Naive B cell (primary cell): Measurements from ENCODE around the gene TNPO1. TPM values are rescaled to one million over a fixed set of nuclear protein-coding genes. Genes with fewer than 3 reads are reported as not detected.
"Not testable (repeated sequence)": the region's sequence is repeated elsewhere in the genome, so short reads cannot be mapped to it uniquely, and the experiment has no call there.

Experiments used
- ATAC-seq, 2 donors: fragments of 150-1000 bp; cut with Tn5 transposase; 2 replicates each; pipeline ENCODE4 v1.10.0; 2021; ENCODE audit warnings: low read depth in 2 of 2, mild to moderate bottlenecking in 2 of 2, moderate library complexity in 2 of 2
- DNase-seq: peaks from one replicate; pipeline ENCODE4 v3.0.0; 2022
- H3K27ac Mint-ChIP-seq, 6 donors: one replicate each; pipeline ENCODE4 v1.8.0; 2020 to 2022; ENCODE audit warnings: mild to moderate bottlenecking in 6 of 6, mixed read lengths in 6 of 6, moderate library complexity in 5 of 6, inconsistent platforms in 2 of 6
- H3K27me3 Mint-ChIP-seq, 3 donors: one replicate each; pipeline ENCODE4 v1.8.0; 2021 to 2022; ENCODE audit warnings: mixed read lengths in 3 of 3, mild to moderate bottlenecking in 1 of 3
- H3K36me3 Mint-ChIP-seq, 2 donors: one replicate each; pipeline ENCODE4 v1.8.0; 2020 to 2022; ENCODE audit warnings: mixed read lengths in 2 of 2, inconsistent platforms in 1 of 2, mild to moderate bottlenecking in 1 of 2
- H3K4me1 Mint-ChIP-seq, 3 donors: one replicate each; pipeline ENCODE4 v1.8.0; 2020 to 2022; ENCODE audit warnings: mixed read lengths in 3 of 3, inconsistent platforms in 1 of 3, mild to moderate bottlenecking in 1 of 3, moderate library complexity in 1 of 3
- H3K4me3 Mint-ChIP-seq, 8 donors: one replicate each; pipeline ENCODE4 v1.8.0; 2020 to 2022; ENCODE audit warnings: mild to moderate bottlenecking in 8 of 8, mixed read lengths in 8 of 8, moderate library complexity in 8 of 8, inconsistent platforms in 2 of 8
- H3K9me3 Mint-ChIP-seq, 7 donors: one replicate each; pipeline ENCODE4 v1.8.0; 2020 to 2022; ENCODE audit warnings: mixed read lengths in 7 of 7, mild to moderate bottlenecking in 5 of 7, inconsistent platforms in 2 of 7, moderate library complexity in 1 of 7
- polyA plus RNA-seq, 6 donors: library from polyadenylated mRNA; unstranded; fragments of 300-500 nt; fragmentation: Illumina TruSeq; gene quantifications; one replicate each; pipeline ENCODE4 v1.2.3, GENCODE V29; 2021; ENCODE audit warnings: low read depth in 6 of 6

The TNPO1 gene
- polyA plus RNA-seq, 6 donors from 2014 or later: 33.3 to 65.1 (median 63.8) TPM

DNA sequence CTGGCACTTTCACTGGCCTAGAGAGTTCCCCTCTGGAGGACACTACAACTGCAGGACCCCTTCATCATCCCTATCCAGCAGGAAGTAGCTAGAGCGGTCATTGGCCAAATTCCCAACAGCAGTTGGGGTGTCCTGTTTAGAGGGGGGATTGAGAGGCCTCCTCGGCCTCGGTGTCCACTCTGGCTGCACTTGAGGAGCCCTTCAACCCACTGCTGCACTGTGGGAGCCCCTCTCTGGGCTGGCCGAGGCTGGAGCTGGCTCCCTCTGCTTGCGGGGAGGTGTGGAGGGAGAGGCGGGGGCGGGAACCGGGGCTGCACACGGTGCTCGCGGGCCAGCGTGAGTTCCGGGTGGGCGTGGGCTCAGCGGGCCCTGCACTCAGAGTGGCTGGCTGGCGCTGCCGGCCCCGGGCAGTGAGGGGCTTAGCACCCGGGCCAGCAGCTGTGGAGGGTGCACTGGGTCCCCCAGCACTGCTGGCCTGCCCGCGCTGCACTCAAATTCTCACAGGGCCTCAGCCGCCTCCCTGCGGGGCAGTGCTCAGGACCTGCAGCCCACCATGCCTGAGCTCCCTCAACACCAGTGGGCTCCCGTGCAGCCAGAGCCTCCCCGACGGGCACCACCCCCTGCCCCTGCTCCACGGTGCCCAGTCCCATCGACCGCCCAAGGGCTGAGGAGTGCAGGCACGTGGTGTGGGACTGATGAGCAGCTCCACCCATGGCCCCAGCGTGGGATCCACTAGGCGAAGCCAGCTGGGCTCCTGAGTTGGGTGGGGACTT, 118.7 kb downstream of the TNPO1 start:
- ATAC-seq, H3K4me3 Mint-ChIP-seq, DNase-seq, H3K4me1 Mint-ChIP-seq, H3K9me3 Mint-ChIP-seq, H3K27ac Mint-ChIP-seq, H3K36me3 Mint-ChIP-seq: not testable (repeated sequence)
- H3K27me3 Mint-ChIP-seq: peaks cover 32 to 54% (median 48%) of the 10 kb centered on the region in 3 donors

DNA sequence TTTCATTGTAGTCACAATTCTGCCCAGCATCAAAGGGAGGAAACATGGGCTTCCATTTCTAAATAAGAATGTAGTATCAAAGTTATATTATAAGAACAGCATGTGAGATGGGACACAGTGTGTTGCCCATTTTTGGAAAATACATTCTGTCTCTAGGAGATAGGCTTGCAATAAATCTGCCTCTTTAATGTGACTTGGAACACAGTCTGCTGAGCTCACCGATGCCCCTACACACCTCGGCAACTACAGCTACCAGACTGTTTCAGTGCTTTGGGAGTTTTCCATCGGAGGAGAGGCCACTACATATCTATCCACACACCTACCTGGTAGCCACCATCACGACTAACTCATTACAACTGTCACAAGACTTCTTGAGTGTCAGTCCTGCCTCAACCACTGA, 120.4 kb downstream of the TNPO1 start:
- Mint-ChIP-seq H3K27ac (no peak overlapping the region), H3K36me3 (no peaks in the 10 kb centered on the region), H3K27me3 (peaks cover 29 to 54% (median 52%) of the 10 kb centered on the region in 3 donors), H3K9me3 (no peaks in the 10 kb centered on the region), H3K4me3 (no peak overlapping the region), H3K4me1 (no peaks in the 10 kb centered on the region)
- DNase-seq (no peak), ATAC-seq (no peak)

DNA sequence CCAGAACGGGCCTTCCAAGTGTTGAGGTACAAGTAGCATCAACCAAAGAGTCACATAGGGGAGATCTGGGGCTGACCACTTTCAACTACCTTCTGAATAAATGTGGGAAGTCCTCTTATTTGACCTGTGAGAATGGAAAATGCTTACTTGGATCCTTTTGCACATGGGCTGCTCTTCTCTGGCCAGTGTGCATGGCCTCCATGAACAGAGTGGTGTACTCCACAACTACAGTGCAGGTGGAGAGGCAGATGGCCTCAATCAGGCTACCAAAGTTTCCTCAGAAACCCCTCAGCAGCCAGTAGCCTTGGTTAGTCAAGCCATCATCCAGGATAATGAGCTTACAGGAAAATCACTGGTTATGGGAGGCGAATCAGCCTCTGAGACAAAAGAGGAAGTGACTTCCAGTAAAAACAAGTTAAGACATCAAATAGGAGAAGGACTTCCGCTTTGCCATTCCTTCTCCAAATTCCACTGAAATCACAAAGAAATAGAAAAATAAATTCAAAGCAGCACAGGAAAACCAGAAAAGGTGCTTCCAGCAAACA, 121.1 kb downstream of the TNPO1 start:
- DNase-seq (no peak), ATAC-seq (no peak)
- Mint-ChIP-seq H3K4me3 (no peak overlapping the region), H3K4me1 (no peaks in the 10 kb centered on the region), H3K9me3 (no peaks in the 10 kb centered on the region), H3K36me3 (no peaks in the 10 kb centered on the region), H3K27ac (peak overlapping the region in 1 of 6 donors; percentile 20), H3K27me3 (peaks cover 28 to 52% (median 52%) of the 10 kb centered on the region in 3 donors)

DNA sequence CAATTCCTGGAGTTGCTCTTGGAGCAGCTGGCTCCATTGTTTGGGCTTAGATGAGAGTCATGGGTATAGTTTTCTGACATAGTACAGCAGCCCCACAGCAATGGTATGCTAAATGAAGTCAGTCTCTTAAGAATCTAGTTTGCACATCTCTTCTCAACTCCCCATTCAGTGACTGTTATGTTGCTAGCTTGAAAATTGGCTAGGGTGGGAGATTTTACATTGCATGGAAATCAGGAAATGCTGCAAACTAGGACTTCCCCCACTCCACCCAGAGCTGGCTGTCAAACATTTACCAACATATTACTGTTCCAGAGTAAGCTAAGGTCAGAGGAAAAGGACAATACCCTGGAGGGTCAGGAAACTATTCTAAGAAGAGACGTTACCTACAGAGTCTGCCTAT, 121.7 kb downstream of the TNPO1 start:
- no peaks in the 10 kb centered on the region for H3K36me3 Mint-ChIP-seq
- no peaks in the 10 kb centered on the region for H3K4me1 Mint-ChIP-seq
- H3K27me3 Mint-ChIP-seq: peaks cover 23 to 46% (median 45%) of the 10 kb centered on the region in 3 donors
- H3K4me3 Mint-ChIP-seq: no peak overlapping the region
- no peak overlapping the region for H3K27ac Mint-ChIP-seq
- no peak for ATAC-seq
- no peak for DNase-seq
- no peaks in the 10 kb centered on the region for H3K9me3 Mint-ChIP-seq

DNA sequence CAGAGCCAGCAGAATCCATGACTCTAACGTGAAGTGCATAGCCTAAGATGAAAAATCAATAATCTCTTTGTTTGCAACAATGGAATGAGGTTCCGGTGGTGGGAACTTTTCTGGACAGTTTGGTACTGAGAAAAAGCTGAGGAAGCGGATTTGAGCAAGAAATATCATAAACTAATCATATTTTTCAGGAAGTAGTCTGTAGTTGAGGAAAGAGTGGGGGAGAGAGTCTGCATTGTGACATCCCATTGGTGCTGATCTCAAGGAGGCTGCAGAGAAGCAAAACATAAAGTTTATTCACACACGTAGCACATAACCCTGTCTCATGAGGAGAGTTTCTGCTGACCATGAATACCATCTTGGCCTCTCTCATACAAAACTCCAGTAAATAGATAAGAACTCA, 123.6 kb downstream of the TNPO1 start:
- Mint-ChIP-seq H3K27ac (no peak overlapping the region), H3K27me3 (peaks cover 28 to 39% (median 35%) of the 10 kb centered on the region in 3 donors), H3K4me3 (no peak overlapping the region), H3K9me3 (no peaks in the 10 kb centered on the region), H3K36me3 (no peaks in the 10 kb centered on the region), H3K4me1 (no peaks in the 10 kb centered on the region)
- ATAC-seq (no peak), DNase-seq (no peak)

DNA sequence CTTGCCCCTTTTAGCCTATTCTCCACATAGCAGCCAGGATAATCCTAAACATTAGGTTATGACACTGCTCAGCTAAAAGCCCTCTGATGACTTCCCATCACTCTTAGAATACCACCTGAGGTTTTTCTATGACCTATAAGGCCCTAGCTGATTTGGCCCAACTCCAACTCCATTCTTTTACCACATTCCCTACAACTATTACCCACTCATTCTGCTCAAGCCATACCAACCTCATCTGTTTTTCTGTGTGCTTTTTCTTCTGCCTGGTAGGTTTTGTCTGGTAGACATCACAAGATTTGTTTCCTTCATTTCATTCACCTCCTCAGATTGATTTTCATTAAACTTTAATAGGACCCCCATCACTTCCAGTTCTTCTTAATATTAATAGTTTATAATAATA, 126.8 kb downstream of the TNPO1 start:
- ATAC-seq: no peak
- no peak overlapping the region for H3K27ac Mint-ChIP-seq
- no peak overlapping the region for H3K4me3 Mint-ChIP-seq
- H3K27me3 Mint-ChIP-seq: peaks cover 34 to 39% (median 34%) of the 10 kb centered on the region in 3 donors
- no peaks in the 10 kb centered on the region for H3K4me1 Mint-ChIP-seq
- DNase-seq: no peak
- H3K9me3 Mint-ChIP-seq: no peaks in the 10 kb centered on the region
- no peaks in the 10 kb centered on the region for H3K36me3 Mint-ChIP-seq

DNA sequence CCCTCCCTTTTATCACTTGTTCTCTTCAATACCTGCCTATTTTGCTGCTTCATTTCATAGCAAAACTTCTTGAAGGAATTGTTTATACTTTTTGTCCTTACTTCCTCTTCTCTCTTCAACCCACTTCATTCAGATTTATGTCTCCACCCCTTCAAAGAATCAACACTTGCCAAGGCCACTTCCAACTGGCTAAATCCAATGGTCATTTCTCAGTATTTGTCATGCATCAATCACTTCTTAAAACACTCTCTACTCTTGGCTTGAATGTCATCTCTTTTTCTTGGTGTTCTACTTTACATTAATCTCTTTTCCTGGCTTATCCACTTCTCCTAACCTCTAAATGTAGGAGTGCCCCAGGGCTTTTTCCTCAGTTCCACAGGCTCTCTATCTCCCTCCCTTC, 131.0 kb downstream of the TNPO1 start:
- ATAC-seq: no peak
- Mint-ChIP-seq H3K27me3 (peaks cover 24 to 34% (median 31%) of the 10 kb centered on the region in 3 donors), H3K27ac (no peak overlapping the region), H3K9me3 (no peaks in the 10 kb centered on the region), H3K4me1 (no peaks in the 10 kb centered on the region), H3K36me3 (no peaks in the 10 kb centered on the region), H3K4me3 (no peak overlapping the region)
- DNase-seq: no peak

DNA sequence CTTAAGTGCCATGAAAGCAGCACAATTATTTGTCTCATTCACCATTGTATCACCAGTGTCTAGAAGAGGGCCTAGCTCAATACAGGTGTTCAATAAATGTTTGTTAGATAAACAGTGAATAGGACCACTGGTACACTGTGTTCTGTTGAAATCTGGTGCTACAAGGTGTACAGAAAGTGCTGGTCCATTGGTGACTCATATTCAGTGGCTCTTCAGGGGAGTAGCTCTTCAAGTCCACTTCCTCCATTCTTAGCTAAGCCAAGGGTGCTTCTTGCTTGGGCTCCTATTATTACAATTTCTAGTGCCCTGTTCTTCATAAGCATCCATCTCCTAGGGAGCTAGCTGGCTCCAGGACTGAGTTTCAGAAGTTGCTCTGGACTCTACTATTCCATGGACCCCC, 133.0 kb downstream of the TNPO1 start:
- peaks cover 30 to 43% (median 32%) of the 10 kb centered on the region in 3 donors for H3K27me3 Mint-ChIP-seq
- no peak for DNase-seq
- H3K4me3 Mint-ChIP-seq: no peak overlapping the region
- no peaks in the 10 kb centered on the region for H3K9me3 Mint-ChIP-seq
- no peaks in the 10 kb centered on the region for H3K36me3 Mint-ChIP-seq
- ATAC-seq: no peak
- H3K27ac Mint-ChIP-seq: no peak overlapping the region
- H3K4me1 Mint-ChIP-seq: no peaks in the 10 kb centered on the region

DNA sequence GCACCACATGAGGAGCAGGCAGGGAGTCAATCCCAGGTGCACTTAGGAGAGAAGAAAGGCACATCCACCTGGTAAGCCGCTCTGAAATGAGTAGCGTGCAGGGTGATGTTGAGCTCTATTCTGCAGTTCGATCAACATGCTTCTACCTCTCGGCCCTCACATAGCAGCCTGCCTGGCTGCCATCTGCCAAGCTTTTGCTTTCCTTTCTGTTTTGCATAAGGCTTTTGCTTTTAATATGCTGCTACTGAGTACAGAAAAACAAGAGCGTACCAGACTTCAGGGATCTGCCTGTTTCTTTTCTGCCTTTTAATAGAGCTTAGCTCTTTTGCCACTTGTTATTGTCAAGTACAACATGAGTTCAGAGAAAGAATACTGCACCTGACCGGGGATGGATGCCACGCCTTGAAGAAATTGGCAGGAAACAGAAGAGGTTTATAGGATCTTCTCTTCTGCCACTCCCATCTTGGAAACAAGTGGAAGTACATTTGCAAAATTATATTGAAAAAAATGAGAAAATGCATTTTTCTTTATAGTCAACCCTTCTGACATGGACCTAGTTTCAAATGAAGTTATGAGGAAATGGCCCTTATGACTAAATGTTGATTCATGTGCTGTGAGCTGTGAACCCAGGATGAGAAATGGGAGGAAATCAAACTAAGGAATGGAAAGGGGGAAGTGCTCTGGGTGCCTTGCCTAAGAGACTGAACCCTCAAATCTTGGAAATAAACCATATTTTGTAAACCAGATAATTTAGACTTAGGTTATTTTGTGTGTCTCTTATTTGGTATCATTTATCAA, 135.4 kb downstream of the TNPO1 start:
- no peaks in the 10 kb centered on the region for H3K36me3 Mint-ChIP-seq
- no peak overlapping the region for H3K27ac Mint-ChIP-seq
- H3K27me3 Mint-ChIP-seq: peaks cover 30 to 40% (median 35%) of the 10 kb centered on the region in 3 donors
- H3K4me3 Mint-ChIP-seq: peak overlapping the region in 2 of 8 donors; percentile 30 to 35
- DNase-seq (no peak), ATAC-seq (no peak)
- no peaks in the 10 kb centered on the region for H3K9me3 Mint-ChIP-seq
- H3K4me1 Mint-ChIP-seq: peaks cover 12 to 17% (median 13%) of the 10 kb centered on the region in 3 donors

DNA sequence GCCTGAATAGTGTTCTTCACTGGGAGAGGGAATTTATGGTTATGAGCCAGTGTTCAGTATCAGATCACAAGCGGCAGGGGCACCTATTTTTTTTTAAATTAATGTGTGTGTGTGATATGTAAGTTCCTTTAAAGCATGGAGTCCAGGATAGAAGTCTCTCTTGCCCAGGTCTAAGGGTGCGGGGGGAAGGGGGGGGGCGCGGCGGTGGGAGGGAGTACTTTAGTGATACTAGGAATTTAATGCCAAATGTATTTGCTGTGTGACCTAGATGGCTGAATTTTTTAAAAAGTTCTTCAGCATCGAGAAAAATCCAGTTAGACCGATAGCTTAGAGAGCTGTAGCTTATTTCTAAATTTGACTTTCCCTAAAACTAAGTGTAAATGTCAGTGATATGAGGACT, 137.9 kb downstream of the TNPO1 start:
- Mint-ChIP-seq H3K36me3 (no peaks in the 10 kb centered on the region), H3K4me1 (peaks cover 20 to 21% (median 20%) of the 10 kb centered on the region in 3 donors), H3K27ac (peak overlapping the region in 1 of 6 donors; percentile 67), H3K4me3 (peak overlapping the region in 6 of 8 donors; percentile 90 to 98 (median 96)), H3K9me3 (peaks cover 0 to 2% (median 0%) of the 10 kb centered on the region in 7 donors), H3K27me3 (peaks cover 16 to 27% (median 24%) of the 10 kb centered on the region in 3 donors)
- ATAC-seq (no peak), DNase-seq (no peak)

DNA sequence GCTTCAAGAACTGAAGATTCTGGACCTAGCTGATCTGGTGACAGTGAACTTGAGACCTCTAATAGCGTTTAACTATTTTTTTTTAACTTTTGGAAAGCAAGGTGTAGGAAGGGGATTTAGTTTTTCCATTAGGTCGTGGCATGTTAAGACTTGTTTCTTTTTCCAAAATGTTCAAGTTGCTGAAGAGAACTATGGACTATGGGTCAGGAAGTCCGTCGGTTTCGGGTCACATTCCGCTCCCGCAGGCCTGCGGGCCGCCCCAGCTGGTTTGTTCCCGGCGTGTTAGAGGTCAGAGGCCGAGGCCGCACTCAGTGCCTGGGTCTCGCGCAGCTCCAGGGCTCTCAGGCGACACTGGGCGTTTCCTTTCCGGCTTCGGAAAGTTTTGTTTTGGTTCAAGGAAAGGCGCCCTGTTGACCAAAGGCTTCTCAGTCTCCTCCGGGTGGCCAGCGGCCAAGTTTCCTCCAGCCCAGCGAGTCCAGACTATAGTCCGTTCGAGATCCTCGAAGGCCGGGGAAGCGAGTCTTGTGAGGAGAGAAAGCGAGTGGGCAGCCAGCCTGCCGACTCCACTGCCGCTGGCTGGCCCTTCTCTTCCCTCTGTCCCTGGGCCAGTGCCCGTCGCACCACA, 138.8 kb downstream of the TNPO1 start:
- no peaks in the 10 kb centered on the region for H3K36me3 Mint-ChIP-seq
- peaks cover 9 to 31% (median 24%) of the 10 kb centered on the region in 3 donors for H3K27me3 Mint-ChIP-seq
- DNase-seq: no peak
- peak overlapping the region in 4 of 6 donors; percentile 93 to 97 (median 96) for H3K27ac Mint-ChIP-seq
- H3K4me1 Mint-ChIP-seq: peaks cover 20 to 21% (median 20%) of the 10 kb centered on the region in 3 donors
- peak; percentile 17 to 22 for ATAC-seq
- peak overlapping the region; percentile 90 to 98 (median 97) for H3K4me3 Mint-ChIP-seq
- peaks cover 0 to 2% (median 0%) of the 10 kb centered on the region in 7 donors for H3K9me3 Mint-ChIP-seq

DNA sequence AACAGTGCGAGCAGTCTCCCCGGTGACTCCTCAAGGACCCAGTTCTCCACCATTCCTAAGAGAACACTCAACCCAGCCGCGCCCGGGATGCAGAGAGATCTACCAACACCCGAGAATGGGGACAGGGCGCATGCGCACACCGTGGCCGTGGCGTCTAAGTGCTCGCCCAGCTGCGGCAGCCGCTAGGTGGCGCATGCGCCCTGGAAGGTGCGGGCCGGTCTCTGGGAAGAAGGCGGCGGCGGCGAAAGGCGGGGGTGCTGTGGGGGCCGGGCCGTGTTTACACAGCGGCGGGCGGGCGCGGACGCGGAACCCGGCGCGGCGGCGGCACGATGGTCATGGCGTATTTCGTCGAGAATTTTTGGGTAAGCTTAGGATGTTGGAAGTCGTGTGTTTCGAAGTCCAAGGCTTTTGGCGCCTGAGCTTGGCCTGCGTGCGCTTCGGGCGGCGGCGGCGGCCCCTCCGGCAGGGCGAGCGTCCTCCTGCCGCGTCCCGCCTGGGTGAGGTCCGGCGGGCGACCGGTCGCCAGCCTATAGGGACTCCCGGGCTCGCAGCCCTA, 139.4 kb downstream of the TNPO1 start, which contains the start of gene FCHO2:
Gene FCHO2 (plus strand): TSS at position 274 of the 556 bp plus-strand sequence. CDS start 56 bp downstream, at position 330.
- H3K4me1 Mint-ChIP-seq: peaks cover 20 to 21% (median 20%) of the 10 kb centered on the region in 3 donors
- peaks cover 0 to 2% (median 0%) of the 10 kb centered on the region in 7 donors for H3K9me3 Mint-ChIP-seq
- peak within 1 kb of the TSS in 5 of 6 donors; percentile 87 to 97 (median 96) for H3K27ac Mint-ChIP-seq
- peak within 1 kb of the TSS; percentile 90 to 98 (median 97) for H3K4me3 Mint-ChIP-seq
- peaks cover 9 to 31% (median 24%) of the 10 kb centered on the region in 3 donors for H3K27me3 Mint-ChIP-seq
- no peaks in the 10 kb centered on the region for H3K36me3 Mint-ChIP-seq
- DNase-seq (peak; percentile 93), ATAC-seq (peak; percentile 95 to 96)
